DOHH2 (cell line): ENCODE results near the gene NXPH3.

Experiments
- CTCF ChIP-seq: fragments of 200-600 bp; sonication (generic); IDR thresholded peaks from one replicate; pipeline ENCODE4 v1.5.1; 2014; ENCODE audit warnings: antibody characterized with exemption, mild to moderate bottlenecking, low read depth, low read length; ENCODE audit not compliant: poor library complexity, severe bottlenecking
- EZH2phosphoT487 ChIP-seq: fragments of 200-600 bp; sonication (generic); IDR thresholded peaks from 2 replicates; pipeline ENCODE4 v1.6.1; 2017; ENCODE audit warnings: borderline replicate concordance, mild to moderate bottlenecking, antibody characterized with exemption, low read length, moderate library complexity, mixed read lengths

- no peak for TF ChIP-seq CTCF
- no peak for TF ChIP-seq EZH2phosphoT487
These were observed 46.4 kb downstream of the NXPH3 start for GRCh38 chr17:49621946-49622529.
